Measurements from ENCODE around the gene CX3CL1.

Gene CX3CL1

DNA sequence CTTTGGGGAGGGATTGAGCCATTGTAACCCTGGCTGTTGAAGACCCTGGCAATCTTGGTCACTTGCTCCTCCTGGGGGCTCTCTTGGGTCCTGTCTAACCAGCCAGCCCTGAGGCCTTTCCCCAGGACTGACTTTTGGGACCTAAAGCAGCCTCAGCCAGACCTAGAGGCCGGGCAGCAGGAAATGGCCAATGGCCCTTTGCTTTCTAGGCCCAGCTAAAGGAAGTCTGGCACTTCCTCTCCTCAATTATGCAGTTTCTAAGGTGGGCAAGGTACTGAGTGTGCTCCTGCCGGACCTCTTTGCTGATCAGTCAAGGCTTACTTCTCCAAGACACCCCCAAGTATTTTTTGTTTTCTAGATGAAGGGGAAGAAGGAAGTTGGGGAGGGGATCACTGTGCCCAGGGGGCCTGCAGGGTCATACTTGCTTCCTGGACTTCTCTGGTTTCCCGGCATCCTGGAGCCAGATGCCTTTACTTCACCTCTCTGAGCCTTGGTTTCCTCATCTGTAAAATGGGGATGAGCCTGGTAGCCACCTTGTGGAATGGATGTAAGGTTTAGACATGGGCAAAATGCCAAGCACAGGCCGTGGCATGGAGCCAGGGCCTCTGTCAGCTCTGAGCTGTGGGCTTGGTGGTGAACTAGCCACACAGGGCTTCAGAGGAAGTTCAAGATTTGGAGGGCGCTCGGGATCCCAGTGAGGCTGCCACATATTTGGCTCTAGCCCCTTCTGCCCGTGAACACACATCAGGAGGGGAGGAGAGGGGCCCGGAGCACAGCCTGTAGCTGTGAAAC lies 8.6 kb downstream of the CX3CL1 start:
- no peak overlapping the region for H3K27ac ChIP-seq (replicated peaks)
- H3K27me3 ChIP-seq (ENCODE audit: insufficient read depth, poor library complexity, severe bottlenecking), result peaks cover 4% of the 10 kb centered on the region
- peak in 1 of 2 experiments; percentile 46 for DNase-seq (ENCODE audit: low read depth in 1 of 2, low spot score in 1 of 2)
- TF ChIP-seq SPI1 (IDR thresholded peaks at IDR 0.05; ENCODE audit: borderline replicate concordance, low read depth), result peak; percentile 21; the same call in 1 of the 2 replicates
- TF ChIP-seq POLR2AphosphoS5 (IDR thresholded peaks at IDR 0.05; ENCODE audit: low read depth), result peak; percentile 31; the same call in 1 of the 2 replicates
- no peak for TF ChIP-seq REST (IDR thresholded peaks at IDR 0.05; ENCODE audit: insufficient replicate concordance, low read depth)
- no peak for TF ChIP-seq GABPA (IDR thresholded peaks at IDR 0.05; ENCODE audit: low read depth)
- no peak for TF ChIP-seq CTCF (IDR thresholded peaks at IDR 0.05; ENCODE audit: insufficient read depth, low read length)
- no peak overlapping the region for H3K4me3 ChIP-seq (replicated peaks; ENCODE audit: insufficient read depth, low read length)

- Histone ChIP-seq H3K27me3 (ENCODE audit: insufficient read depth, poor library complexity, severe bottlenecking) (no peaks in the 10 kb centered on the region), H3K27ac (replicated peaks) (no peak overlapping the region), H3K4me3 (replicated peaks; ENCODE audit: insufficient read depth, low read length) (no peak overlapping the region)
- TF ChIP-seq SPI1 (IDR thresholded peaks at IDR 0.05; ENCODE audit: borderline replicate concordance, low read depth) (no peak), POLR2AphosphoS5 (IDR thresholded peaks at IDR 0.05; ENCODE audit: low read depth) (no peak), CTCF (IDR thresholded peaks at IDR 0.05; ENCODE audit: insufficient read depth, low read length) (no peak), GABPA (IDR thresholded peaks at IDR 0.05; ENCODE audit: low read depth) (no peak), REST (IDR thresholded peaks at IDR 0.05; ENCODE audit: insufficient replicate concordance, low read depth) (no peak)
- DNase-seq (ENCODE audit: low read depth in 1 of 2, low spot score in 1 of 2), result no peak
Measured at GRCh38 chr16:57381791-57382534, 9.7 kb downstream of the CX3CL1 start.

GRCh38 chr16:57382535-57383275 lies 10.4 kb downstream of the CX3CL1 start:
- H3K4me3 ChIP-seq (replicated peaks; ENCODE audit: insufficient read depth, low read length), result no peak overlapping the region
- no peaks in the 10 kb centered on the region for H3K27me3 ChIP-seq (ENCODE audit: insufficient read depth, poor library complexity, severe bottlenecking)
- TF ChIP-seq POLR2AphosphoS5 (IDR thresholded peaks at IDR 0.05; ENCODE audit: low read depth), result no peak
- TF ChIP-seq GABPA (IDR thresholded peaks at IDR 0.05; ENCODE audit: low read depth), result no peak
- TF ChIP-seq CTCF (IDR thresholded peaks at IDR 0.05; ENCODE audit: insufficient read depth, low read length), result no peak
- no peak overlapping the region for H3K27ac ChIP-seq (replicated peaks)
- no peak for DNase-seq (ENCODE audit: low read depth in 1 of 2, low spot score in 1 of 2)
